ENCODE data around the gene MUCL3.

DNA sequence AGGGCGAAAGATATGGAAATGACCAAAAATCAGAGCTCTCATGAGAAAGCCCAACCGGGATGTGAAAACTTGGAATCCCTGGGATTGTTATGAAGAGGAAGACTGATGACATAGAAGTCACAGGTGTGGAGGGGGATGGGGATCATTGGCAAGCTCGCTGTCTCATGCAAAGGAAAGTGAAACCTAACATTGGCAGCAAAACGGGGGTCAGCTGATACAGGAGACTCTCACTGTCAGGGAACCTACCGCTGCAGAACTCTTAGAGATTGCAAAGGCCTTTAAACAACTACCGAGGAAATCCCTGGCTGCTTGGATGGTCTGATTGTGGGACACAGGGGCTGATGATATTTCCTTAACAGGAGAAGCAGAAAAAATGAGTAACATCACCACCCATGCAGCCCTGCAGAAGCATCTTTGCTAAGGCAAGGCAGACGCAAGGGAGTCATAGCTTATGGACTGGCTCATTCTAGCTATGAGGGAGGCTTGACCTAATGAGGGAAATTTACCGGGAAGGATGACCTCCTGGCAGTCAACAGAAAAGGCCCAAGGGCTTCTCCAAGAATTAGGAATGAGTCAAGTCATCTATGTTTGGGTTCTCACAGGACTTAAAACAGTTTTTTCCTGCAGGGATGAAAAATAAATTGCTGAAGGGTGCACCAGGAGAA, 49.8 kb downstream of the MUCL3 start:
- TF ChIP-seq POLR2AphosphoS5 (IDR thresholded peaks at IDR 0.05; ENCODE audit: low read depth, low read length) (no peak), TAF1 (IDR thresholded peaks at IDR 0.05; ENCODE audit: borderline replicate concordance, low read depth, low read length) (no peak)
